ENCODE data around the gene LRRC8D. TPM values are rescaled to one million over a fixed set of nuclear protein-coding genes. Genes with fewer than 3 reads are reported as not detected.

LRRC8D gene
- total RNA-seq, 1 experiment from 2014 or later, result 44.9 TPM

DNA sequence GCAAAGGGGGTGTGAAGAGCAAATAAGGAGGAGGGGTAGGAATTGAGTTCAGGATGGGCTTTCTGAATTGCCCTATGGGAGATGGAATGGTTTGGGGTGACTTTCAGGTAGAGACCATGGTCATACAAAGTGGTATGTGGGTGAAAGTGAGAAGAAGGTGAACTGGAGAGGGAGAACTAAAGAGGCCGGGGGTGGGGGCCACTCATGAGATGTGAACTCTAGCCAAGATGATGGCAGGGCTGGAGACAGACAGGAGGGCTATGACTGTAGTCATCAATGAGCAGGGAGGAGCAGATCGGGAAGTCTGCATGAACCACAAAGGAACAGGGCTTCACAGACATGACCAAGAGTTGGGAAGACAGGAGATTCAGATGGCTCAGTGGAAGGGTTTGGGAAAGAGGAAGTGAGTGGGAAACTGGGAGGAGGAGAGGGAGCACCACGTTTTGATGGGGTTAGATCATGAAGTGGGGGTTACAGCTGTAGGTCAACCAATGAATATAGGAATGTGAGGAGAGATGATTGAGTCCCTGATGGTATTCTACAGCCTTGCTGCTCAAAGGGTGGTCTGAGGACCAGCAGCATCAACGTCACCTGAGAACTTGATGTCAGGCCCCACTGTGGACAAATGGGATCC lies 20.7 kb upstream of the LRRC8D start:
- no peaks in the 10 kb centered on the region for H3K27me3 ChIP-seq (ENCODE audit: control insufficient read depth, insufficient read depth, low read length)
- no peak overlapping the region for H3K4me3 ChIP-seq (ENCODE audit: insufficient read depth, low read depth, low read length)
- DNase-seq, result no peak
- H3K36me3 ChIP-seq (replicated peaks; ENCODE audit: control insufficient read depth, insufficient read depth, low read length), result no peaks in the 10 kb centered on the region

DNA sequence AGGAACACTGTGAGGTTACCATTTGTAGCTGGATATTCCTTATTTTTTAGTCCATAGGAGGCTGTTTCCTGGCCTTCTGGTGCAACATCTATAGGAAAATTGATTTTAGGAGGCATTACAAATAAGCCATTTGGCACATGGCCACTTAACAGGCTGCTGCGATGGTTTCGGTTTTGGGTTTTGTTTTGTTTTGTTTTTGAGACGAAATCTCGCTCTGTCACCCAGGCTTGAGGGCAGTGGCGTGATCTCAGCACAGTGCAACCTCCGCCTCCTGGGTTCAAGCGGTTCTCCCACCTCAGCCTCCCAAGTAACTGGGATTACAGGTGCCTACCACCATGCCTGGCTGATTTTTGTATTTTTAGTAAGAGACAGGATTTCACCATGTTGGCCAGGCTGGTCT lies 20.1 kb upstream of the LRRC8D start:
- DNase-seq, result no peak
- Histone ChIP-seq H3K36me3 (replicated peaks; ENCODE audit: control insufficient read depth, insufficient read depth, low read length) (no peaks in the 10 kb centered on the region), H3K27me3 (ENCODE audit: control insufficient read depth, insufficient read depth, low read length) (no peaks in the 10 kb centered on the region), H3K4me3 (ENCODE audit: insufficient read depth, low read depth, low read length) (no peak overlapping the region)

DNA sequence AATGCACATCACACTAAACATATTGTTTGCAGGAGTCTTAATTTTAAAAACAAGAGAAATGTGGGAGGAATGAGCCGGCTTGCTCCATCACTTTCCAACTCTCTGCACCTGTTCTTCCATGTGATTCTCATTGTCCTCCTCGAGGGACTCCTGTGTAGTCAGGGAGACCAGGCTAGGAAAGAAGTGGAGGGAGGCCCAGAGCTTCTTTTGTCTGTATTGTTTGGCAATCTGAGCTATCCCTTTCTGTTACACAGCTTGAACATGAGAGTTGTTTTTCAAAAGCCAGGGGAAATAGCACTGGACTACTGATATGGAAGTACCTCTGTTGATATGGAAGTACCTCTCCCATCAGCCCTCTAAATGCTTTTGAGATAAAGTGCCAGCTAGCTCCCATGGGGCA lies 18.8 kb upstream of the LRRC8D start:
- Histone ChIP-seq H3K4me3 (ENCODE audit: insufficient read depth, low read depth, low read length) (no peak overlapping the region), H3K27me3 (ENCODE audit: control insufficient read depth, insufficient read depth, low read length) (no peaks in the 10 kb centered on the region), H3K36me3 (replicated peaks; ENCODE audit: control insufficient read depth, insufficient read depth, low read length) (no peaks in the 10 kb centered on the region)
- DNase-seq, result peak; percentile 43

DNA sequence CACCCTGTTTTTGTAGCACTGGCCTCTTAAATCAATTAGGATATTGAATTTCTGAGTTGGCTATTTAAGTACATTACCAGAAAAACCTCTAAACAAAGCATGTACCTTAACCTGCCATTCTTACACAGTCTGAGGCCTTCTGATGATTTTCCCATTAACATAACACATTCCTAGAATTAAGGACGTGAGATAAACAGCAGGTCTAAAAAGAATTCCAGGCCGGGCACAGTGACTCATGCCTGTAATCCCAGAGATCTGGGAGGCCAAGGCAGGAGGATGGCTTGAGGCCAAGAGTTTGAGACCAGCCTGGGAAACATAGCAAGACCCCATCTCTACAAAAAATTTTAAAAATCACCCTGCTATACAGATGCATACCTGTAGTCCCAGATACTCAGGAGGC lies 18.0 kb upstream of the LRRC8D start:
- Histone ChIP-seq H3K4me3 (ENCODE audit: insufficient read depth, low read depth, low read length) (no peak overlapping the region), H3K27me3 (ENCODE audit: control insufficient read depth, insufficient read depth, low read length) (no peaks in the 10 kb centered on the region), H3K36me3 (replicated peaks; ENCODE audit: control insufficient read depth, insufficient read depth, low read length) (no peaks in the 10 kb centered on the region)
- no peak for DNase-seq

GRCh38 chr1:89804642-89805237 lies 16.1 kb upstream of the LRRC8D start:
- Histone ChIP-seq H3K4me3 (ENCODE audit: insufficient read depth, low read depth, low read length) (no peak overlapping the region), H3K36me3 (replicated peaks; ENCODE audit: control insufficient read depth, insufficient read depth, low read length) (no peaks in the 10 kb centered on the region), H3K27me3 (ENCODE audit: control insufficient read depth, insufficient read depth, low read length) (no peaks in the 10 kb centered on the region)
- peak; percentile 64 for DNase-seq

DNA sequence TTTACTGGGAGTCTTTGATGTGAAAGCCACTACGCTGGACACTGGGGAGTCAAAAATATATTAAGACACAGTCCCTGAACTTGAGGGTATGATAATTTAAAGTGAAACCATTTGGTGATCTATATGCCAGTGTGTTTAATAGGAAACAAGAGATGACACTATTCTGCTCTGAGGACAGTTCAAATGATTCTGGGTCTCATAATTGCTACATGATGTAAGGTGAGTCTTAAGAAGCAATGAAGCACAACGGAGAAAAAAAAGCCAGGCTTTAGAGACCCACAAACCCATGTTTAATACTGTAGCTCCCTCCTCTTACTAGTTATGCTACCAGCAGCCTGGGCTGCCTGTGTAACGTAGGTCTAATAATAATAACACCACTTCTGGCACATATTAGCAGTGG lies 14.2 kb upstream of the LRRC8D start:
- Histone ChIP-seq H3K27me3 (ENCODE audit: control insufficient read depth, insufficient read depth, low read length) (no peaks in the 10 kb centered on the region; the same call in 1 of the 2 replicates), H3K4me3 (ENCODE audit: insufficient read depth, low read depth, low read length) (no peak overlapping the region), H3K36me3 (replicated peaks; ENCODE audit: control insufficient read depth, insufficient read depth, low read length) (no peaks in the 10 kb centered on the region)
- no peak for DNase-seq

DNA sequence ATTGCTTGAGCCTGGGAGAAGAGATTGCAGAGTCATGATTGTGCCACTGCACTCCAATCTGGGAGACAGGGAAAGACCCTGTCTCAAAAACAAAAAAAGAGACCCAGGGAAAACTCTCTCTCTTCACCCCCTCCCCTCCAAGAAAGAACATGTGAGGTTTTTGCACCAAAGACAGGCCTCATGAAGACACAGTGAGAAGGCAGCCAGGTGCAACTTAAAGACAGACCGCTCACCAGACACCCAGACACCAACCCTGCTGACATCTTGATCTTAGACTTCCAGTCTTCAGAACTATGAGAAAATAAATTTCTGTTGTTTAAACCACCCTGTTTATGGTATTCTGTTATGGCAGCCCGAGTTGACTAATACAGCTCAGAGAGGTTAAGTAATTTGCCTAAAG lies 13.3 kb upstream of the LRRC8D start:
- Histone ChIP-seq H3K36me3 (replicated peaks; ENCODE audit: control insufficient read depth, insufficient read depth, low read length) (no peaks in the 10 kb centered on the region), H3K4me3 (ENCODE audit: insufficient read depth, low read depth, low read length) (no peak overlapping the region), H3K27me3 (ENCODE audit: control insufficient read depth, insufficient read depth, low read length) (no peaks in the 10 kb centered on the region; the same call in 1 of the 2 replicates)
- DNase-seq, result no peak

GRCh38 chr1:89807983-89808382 lies 12.8 kb upstream of the LRRC8D start:
- Histone ChIP-seq H3K36me3 (replicated peaks; ENCODE audit: control insufficient read depth, insufficient read depth, low read length) (no peaks in the 10 kb centered on the region), H3K27me3 (ENCODE audit: control insufficient read depth, insufficient read depth, low read length) (no peaks in the 10 kb centered on the region; the same call in 1 of the 2 replicates), H3K4me3 (ENCODE audit: insufficient read depth, low read depth, low read length) (no peak overlapping the region)
- no peak for DNase-seq

GRCh38 chr1:89808441-89809117 lies 12.3 kb upstream of the LRRC8D start:
- Histone ChIP-seq H3K27me3 (ENCODE audit: control insufficient read depth, insufficient read depth, low read length) (no peaks in the 10 kb centered on the region; the same call in 1 of the 2 replicates), H3K4me3 (ENCODE audit: insufficient read depth, low read depth, low read length) (no peak overlapping the region), H3K36me3 (replicated peaks; ENCODE audit: control insufficient read depth, insufficient read depth, low read length) (no peaks in the 10 kb centered on the region)
- no peak for DNase-seq

DNA sequence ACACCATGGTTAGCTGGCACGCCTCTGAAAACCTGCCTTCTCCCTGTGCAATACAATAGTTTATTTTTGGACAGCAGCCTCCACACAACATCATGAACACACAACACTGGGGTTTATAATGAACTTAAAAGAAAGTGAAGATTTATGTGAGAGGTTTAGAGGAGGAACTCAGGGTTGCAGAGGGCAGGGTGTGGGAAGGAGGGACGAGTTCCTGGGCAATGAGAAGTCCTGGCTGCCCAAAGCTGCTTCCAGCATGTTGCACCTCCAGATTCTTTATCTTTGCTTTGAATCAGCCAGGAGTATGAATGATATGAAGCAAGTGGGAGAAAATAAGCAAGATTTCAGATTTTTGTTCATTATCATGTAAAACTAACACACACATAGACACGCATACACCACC lies 11.3 kb upstream of the LRRC8D start:
- H3K4me3 ChIP-seq (ENCODE audit: insufficient read depth, low read depth, low read length), result no peak overlapping the region
- DNase-seq, result no peak
- H3K36me3 ChIP-seq (replicated peaks; ENCODE audit: control insufficient read depth, insufficient read depth, low read length), result no peaks in the 10 kb centered on the region
- no peaks in the 10 kb centered on the region; the same call in 1 of the 2 replicates for H3K27me3 ChIP-seq (ENCODE audit: control insufficient read depth, insufficient read depth, low read length)

DNA sequence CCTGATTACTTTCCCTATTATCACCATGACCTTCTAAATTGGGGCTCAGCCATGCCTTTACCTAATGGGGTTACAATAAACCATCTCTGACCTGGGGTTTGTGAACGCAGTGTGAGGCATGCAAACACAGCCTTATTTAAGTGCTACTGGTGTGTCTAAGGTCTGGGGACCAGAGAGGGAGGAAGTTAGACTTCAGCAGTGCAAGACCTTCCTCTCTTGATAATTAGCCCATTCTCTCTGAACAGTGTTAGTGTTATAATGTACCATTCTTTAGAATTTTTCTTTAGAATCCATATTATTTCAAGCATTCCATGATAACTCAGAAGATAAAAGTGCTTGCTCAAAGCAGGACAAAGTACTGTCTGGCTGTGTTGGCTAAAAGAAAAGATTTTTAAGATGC lies 10.5 kb upstream of the LRRC8D start:
- no peaks in the 10 kb centered on the region for H3K36me3 ChIP-seq (replicated peaks; ENCODE audit: control insufficient read depth, insufficient read depth, low read length)
- H3K27me3 ChIP-seq (ENCODE audit: control insufficient read depth, insufficient read depth, low read length), result no peaks in the 10 kb centered on the region; the same call in 1 of the 2 replicates
- DNase-seq, result no peak
- no peak overlapping the region for H3K4me3 ChIP-seq (ENCODE audit: insufficient read depth, low read depth, low read length)

DNA sequence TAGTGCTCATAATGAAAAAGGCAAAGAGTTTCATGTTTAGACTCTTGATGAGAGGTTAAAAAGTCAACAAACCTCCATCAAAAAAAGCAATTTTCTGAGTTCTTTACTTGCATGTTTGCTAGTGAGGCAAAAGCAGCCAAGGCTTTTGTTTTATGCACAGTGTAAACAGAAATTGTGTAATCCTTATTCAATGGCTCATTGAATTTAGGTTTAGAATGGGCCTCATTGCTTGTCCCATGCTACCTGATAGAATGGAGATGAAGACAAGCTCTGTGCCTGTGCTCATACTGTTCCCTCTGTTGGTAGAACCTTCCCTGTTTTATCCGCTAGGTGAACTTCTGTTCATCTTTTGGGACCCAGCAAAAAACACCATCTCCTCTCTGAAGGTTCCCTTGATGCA lies 10.0 kb upstream of the LRRC8D start:
- Histone ChIP-seq H3K27me3 (ENCODE audit: control insufficient read depth, insufficient read depth, low read length) (no peaks in the 10 kb centered on the region; the same call in 1 of the 2 replicates), H3K36me3 (replicated peaks; ENCODE audit: control insufficient read depth, insufficient read depth, low read length) (no peaks in the 10 kb centered on the region), H3K4me3 (ENCODE audit: insufficient read depth, low read depth, low read length) (no peak overlapping the region)
- no peak for DNase-seq

DNA sequence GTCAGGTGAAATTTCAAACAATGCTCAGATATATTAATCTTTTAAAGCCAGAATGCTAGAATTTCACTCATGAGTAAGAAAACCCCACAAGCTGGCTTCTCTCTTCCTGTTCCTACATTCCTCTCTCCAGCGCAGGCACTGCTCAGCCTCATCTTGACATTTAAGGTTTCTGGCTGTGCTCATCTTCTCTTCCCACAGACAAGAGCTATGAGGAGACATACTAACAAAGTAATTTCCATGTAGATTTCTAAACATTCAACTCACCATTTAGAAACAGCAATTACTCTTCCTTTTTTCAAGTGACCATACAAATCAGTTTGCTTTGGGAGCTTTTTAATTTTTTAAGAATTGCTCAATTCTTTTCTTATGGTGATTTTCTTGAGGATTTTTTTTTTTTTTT lies 7.8 kb upstream of the LRRC8D start:
- Histone ChIP-seq H3K36me3 (replicated peaks; ENCODE audit: control insufficient read depth, insufficient read depth, low read length) (no peaks in the 10 kb centered on the region), H3K27me3 (ENCODE audit: control insufficient read depth, insufficient read depth, low read length) (no peaks in the 10 kb centered on the region; the same call in 1 of the 2 replicates), H3K4me3 (ENCODE audit: insufficient read depth, low read depth, low read length) (no peak overlapping the region)
- no peak for DNase-seq

DNA sequence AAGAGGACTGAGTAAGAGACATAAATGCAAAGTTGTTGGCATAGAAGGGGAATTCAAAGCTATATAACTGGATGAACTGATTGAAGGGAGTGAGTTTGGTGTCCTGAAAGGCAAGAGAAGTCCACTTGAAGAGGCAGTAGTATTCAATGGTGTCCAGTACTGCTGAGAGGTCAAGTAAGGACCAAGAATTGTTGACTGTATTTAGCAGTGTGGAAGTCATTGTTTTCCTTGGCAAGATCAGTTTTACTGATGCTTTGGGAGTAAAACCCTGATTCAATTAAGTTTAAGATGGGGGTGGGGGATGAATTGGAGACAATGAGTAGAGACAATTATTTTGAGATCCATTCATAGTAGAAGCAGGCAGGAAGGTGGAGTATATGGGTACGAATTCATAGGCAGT lies 5.8 kb upstream of the LRRC8D start:
- no peaks in the 10 kb centered on the region for H3K36me3 ChIP-seq (replicated peaks; ENCODE audit: control insufficient read depth, insufficient read depth, low read length)
- no peak overlapping the region for H3K4me3 ChIP-seq (ENCODE audit: insufficient read depth, low read depth, low read length)
- DNase-seq, result no peak
- peaks cover 5% of the 10 kb centered on the region; the same call in 1 of the 2 replicates for H3K27me3 ChIP-seq (ENCODE audit: control insufficient read depth, insufficient read depth, low read length)

GRCh38 chr1:89815611-89816010 lies 5.2 kb upstream of the LRRC8D start:
- no peaks in the 10 kb centered on the region for H3K36me3 ChIP-seq (replicated peaks; ENCODE audit: control insufficient read depth, insufficient read depth, low read length)
- H3K4me3 ChIP-seq (ENCODE audit: insufficient read depth, low read depth, low read length), result no peak overlapping the region
- peaks cover 9% of the 10 kb centered on the region for H3K27me3 ChIP-seq (ENCODE audit: control insufficient read depth, insufficient read depth, low read length)
- DNase-seq, result no peak
